Measurements from ENCODE around the gene GPN1. TPM values are rescaled to one million over a fixed set of nuclear protein-coding genes. Genes with fewer than 3 reads are reported as not detected.

The GPN1 gene
- total RNA-seq, 1 experiment from 2014 or later, result 61.1 TPM

DNA sequence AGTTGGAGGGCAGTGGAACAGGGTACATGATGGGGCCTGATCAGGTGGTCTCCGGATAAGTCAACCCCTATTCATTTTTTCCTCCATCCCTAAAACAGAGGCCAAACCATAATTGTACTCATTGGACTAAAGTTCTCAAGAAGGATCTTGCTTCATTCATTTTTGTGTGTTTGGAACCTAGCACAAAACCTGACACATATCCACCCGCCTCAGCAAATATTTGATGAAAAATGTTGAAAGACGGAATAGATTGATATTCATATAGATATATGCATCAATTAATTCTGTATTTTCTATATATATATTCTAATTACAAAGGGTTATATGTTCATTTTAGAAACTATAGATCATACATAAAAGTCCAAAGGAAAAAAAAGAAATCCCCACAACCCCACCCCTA is 56.7 kb downstream of the GPN1 start:
- TF ChIP-seq, protein P1, sequence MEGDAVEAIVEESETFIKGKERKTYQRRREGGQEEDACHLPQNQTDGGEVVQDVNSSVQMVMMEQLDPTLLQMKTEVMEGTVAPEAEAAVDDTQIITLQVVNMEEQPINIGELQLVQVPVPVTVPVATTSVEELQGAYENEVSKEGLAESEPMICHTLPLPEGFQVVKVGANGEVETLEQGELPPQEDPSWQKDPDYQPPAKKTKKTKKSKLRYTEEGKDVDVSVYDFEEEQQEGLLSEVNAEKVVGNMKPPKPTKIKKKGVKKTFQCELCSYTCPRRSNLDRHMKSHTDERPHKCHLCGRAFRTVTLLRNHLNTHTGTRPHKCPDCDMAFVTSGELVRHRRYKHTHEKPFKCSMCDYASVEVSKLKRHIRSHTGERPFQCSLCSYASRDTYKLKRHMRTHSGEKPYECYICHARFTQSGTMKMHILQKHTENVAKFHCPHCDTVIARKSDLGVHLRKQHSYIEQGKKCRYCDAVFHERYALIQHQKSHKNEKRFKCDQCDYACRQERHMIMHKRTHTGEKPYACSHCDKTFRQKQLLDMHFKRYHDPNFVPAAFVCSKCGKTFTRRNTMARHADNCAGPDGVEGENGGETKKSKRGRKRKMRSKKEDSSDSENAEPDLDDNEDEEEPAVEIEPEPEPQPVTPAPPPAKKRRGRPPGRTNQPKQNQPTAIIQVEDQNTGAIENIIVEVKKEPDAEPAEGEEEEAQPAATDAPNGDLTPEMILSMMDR (conservative IDR thresholded peaks at IDR 0.05; ENCODE audit: low read depth, low read length), result no peak
- no peak for TF ChIP-seq EZH2 (IDR thresholded peaks at IDR 0.05; ENCODE audit: borderline replicate concordance, low read depth, low read length, poor library complexity, severe bottlenecking)
- intact Hi-C loops (cut with micrococcal nuclease; ENCODE audit: unreplicated experiment), result no loop called here
- H3K4me1 ChIP-seq (ENCODE audit: insufficient read depth, low read length, poor library complexity, severe bottlenecking), result peaks cover 6% of the 10 kb centered on the region
- H3K36me3 ChIP-seq (ENCODE audit: insufficient read depth, low read length, poor library complexity, severe bottlenecking), result peaks cover 28% of the 10 kb centered on the region
- no peak for DNase-seq (ENCODE audit: low spot score)
- no peaks in the 10 kb centered on the region for H3K27me3 ChIP-seq (replicated peaks; ENCODE audit: insufficient read depth, low read depth, low read length, poor library complexity)
- ChIA-PET POLR2A (ENCODE audit: low non-redundant PET) (no interaction called here), CTCF (no interaction called here)
- no peaks in the 10 kb centered on the region for H3K9me3 ChIP-seq (ENCODE audit: low read depth, low read length, poor library complexity, severe bottlenecking)
- H3K4me3 ChIP-seq (ENCODE audit: low read depth, low read length, poor library complexity, severe bottlenecking), result no peak overlapping the region
- no TSS peak for BruUV-seq (replicated peaks)
- no peak overlapping the region for H3K27ac ChIP-seq (ENCODE audit: low read depth, low read length, poor library complexity, severe bottlenecking)

DNA sequence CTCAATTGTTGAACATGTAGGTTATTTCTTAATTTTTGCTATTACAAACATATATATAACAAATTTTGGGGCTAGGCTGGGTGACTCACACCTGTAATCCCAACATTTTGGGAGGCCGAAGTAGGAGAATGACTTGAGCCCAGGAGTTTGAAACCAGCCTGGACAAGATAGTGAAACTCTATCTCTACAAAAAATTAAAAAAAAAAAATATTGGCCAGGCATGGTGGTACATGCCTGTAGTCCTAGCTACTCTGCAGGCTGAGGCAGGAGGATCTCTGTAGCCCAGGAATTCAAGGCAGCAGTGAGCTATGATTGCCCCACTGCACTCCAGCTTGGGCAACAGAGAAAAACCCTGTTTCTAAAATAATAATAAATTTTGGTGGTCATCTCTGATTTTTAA is 58.4 kb downstream of the GPN1 start:
- H3K4me3 ChIP-seq (ENCODE audit: low read depth, low read length, poor library complexity, severe bottlenecking), result no peak overlapping the region
- POLR2A ChIA-PET (ENCODE audit: low non-redundant PET), result no interaction called here
- CTCF ChIA-PET, result no interaction called here
- no peaks in the 10 kb centered on the region for H3K9me3 ChIP-seq (ENCODE audit: low read depth, low read length, poor library complexity, severe bottlenecking)
- peaks cover 28% of the 10 kb centered on the region for H3K36me3 ChIP-seq (ENCODE audit: insufficient read depth, low read length, poor library complexity, severe bottlenecking)
- DNase-seq (ENCODE audit: low spot score), result no peak
- H3K27me3 ChIP-seq (replicated peaks; ENCODE audit: insufficient read depth, low read depth, low read length, poor library complexity), result no peaks in the 10 kb centered on the region
- no TSS peak for BruUV-seq (replicated peaks)
- H3K4me1 ChIP-seq (ENCODE audit: insufficient read depth, low read length, poor library complexity, severe bottlenecking), result peaks cover 6% of the 10 kb centered on the region
- TF ChIP-seq, protein P1 (conservative IDR thresholded peaks at IDR 0.05; ENCODE audit: low read depth, low read length), result no peak
- no peak for TF ChIP-seq EZH2 (IDR thresholded peaks at IDR 0.05; ENCODE audit: borderline replicate concordance, low read depth, low read length, poor library complexity, severe bottlenecking)
- no peak overlapping the region for H3K27ac ChIP-seq (ENCODE audit: low read depth, low read length, poor library complexity, severe bottlenecking)
- intact Hi-C loops (cut with micrococcal nuclease; ENCODE audit: unreplicated experiment), result no loop called here

DNA sequence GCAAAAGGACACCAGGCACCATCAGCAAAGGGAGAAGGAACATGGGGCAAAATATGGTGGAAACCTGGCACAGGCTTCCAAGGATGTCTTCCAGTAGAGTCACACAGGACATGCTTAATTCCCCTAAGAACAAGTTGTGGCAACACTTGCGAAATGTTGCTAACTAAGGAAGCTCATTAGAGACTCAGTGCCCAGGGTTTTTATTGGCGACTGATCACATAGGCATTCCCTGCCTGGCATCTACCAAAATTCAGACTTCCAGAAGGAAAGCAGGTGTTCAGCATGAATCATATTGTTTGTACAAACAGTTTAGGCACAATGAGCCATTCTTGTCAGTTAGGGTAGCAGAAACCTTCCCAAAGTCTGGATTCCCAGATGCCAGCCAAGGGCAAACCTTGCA is 60.6 kb downstream of the GPN1 start:
- no TSS peak for BruUV-seq (replicated peaks)
- Histone ChIP-seq H3K4me3 (ENCODE audit: low read depth, low read length, poor library complexity, severe bottlenecking) (no peak overlapping the region), H3K27me3 (replicated peaks; ENCODE audit: insufficient read depth, low read depth, low read length, poor library complexity) (no peaks in the 10 kb centered on the region), H3K36me3 (ENCODE audit: insufficient read depth, low read length, poor library complexity, severe bottlenecking) (peaks cover 20% of the 10 kb centered on the region), H3K27ac (ENCODE audit: low read depth, low read length, poor library complexity, severe bottlenecking) (no peak overlapping the region), H3K4me1 (ENCODE audit: insufficient read depth, low read length, poor library complexity, severe bottlenecking) (no peaks in the 10 kb centered on the region), H3K9me3 (ENCODE audit: low read depth, low read length, poor library complexity, severe bottlenecking) (no peaks in the 10 kb centered on the region)
- intact Hi-C loops (cut with micrococcal nuclease; ENCODE audit: unreplicated experiment), result no loop called here
- TF ChIP-seq EZH2 (IDR thresholded peaks at IDR 0.05; ENCODE audit: borderline replicate concordance, low read depth, low read length, poor library complexity, severe bottlenecking), result no peak
- TF ChIP-seq, protein P1 (conservative IDR thresholded peaks at IDR 0.05; ENCODE audit: low read depth, low read length), result no peak
- ChIA-PET POLR2A (ENCODE audit: low non-redundant PET) (no interaction called here), CTCF (no interaction called here)
- no peak for DNase-seq (ENCODE audit: low spot score)

Data from A673 (cell line).